AG04450 (cell line): ENCODE results near the gene SLC6A19. TPM values are rescaled to one million over a fixed set of nuclear protein-coding genes. Genes with fewer than 3 reads are reported as not detected.

Experiments
- CTCF ChIA-PET: fragments of 300-600, 350-600 bp; formaldehyde crosslinking; extraction: SDS; loops from one replicate; lab custom pipeline; 2022; ENCODE audit warnings: antibody characterized with exemption, inconsistent platforms; lab: Charles Lee
- POLR2A ChIA-PET: fragments of 350-600 bp; formaldehyde crosslinking; extraction: SDS; loops from one replicate; lab custom pipeline; 2021; ENCODE audit warnings: antibody characterized with exemption, inconsistent platforms; lab: Yijun Ruan, JAX
- DNase-seq: peaks from one replicate; pipeline ENCODE4 v3.0.0-alpha.2; 2011; ENCODE audit warnings: low read depth, low spot score
- H3K27ac ChIP-seq: one replicate; pipeline ENCODE4 v1.5.1; 2012; ENCODE audit warnings: low read depth, low read length, control low read depth
- H3K27me3 ChIP-seq: one replicate; pipeline ENCODE4 v1.6.0; 2012; ENCODE audit warnings: low read length; ENCODE audit not compliant: control insufficient read depth, insufficient read depth
- H3K4me3 ChIP-seq: 2 replicates; pipeline ENCODE4 v1.5.1; 2011; ENCODE audit warnings: mild to moderate bottlenecking, low read depth, low read length, control low read depth
- H3K9me3 ChIP-seq: 2 replicates; pipeline ENCODE4 v1.5.1; 2012; ENCODE audit warnings: low read length; ENCODE audit not compliant: control insufficient read depth, insufficient read depth
- CTCF ChIP-seq: IDR thresholded peaks from 2 replicates; pipeline ENCODE4 v1.5.1; 2011; ENCODE audit warnings: low read depth, low read length, control low read depth, inconsistent platforms
- polyA plus RNA-seq: library from polyadenylated mRNA; depleted of rRNA; stranded (reverse); fragments of >200 nt; gene quantifications from 2 replicates; pipeline ENCODE4 v1.2.3, GENCODE V29; 2011

The SLC6A19 gene
- polyA plus RNA-seq, 1 experiment: not detected

GRCh38 chr5:1184163-1184470, 17.3 kb upstream of the SLC6A19 start:
- TF ChIP-seq CTCF: no peak
- POLR2A ChIA-PET: no interaction called here
- CTCF ChIA-PET: no interaction called here
- no peak overlapping the region for H3K4me3 ChIP-seq
- H3K9me3 ChIP-seq: peaks cover 13% of the 10 kb centered on the region; the same call in 1 of the 2 replicates
- no peaks in the 10 kb centered on the region for H3K27me3 ChIP-seq
- DNase-seq: no peak
- H3K27ac ChIP-seq: no peak overlapping the region

GRCh38 chr5:1184481-1184880, 16.9 kb upstream of the SLC6A19 start:
- peaks cover 10% of the 10 kb centered on the region; the same call in 1 of the 2 replicates for H3K9me3 ChIP-seq
- no peak overlapping the region for H3K4me3 ChIP-seq
- H3K27ac ChIP-seq: no peak overlapping the region
- ChIA-PET POLR2A (no interaction called here), CTCF (no interaction called here)
- no peak for TF ChIP-seq CTCF
- no peak for DNase-seq
- H3K27me3 ChIP-seq: no peaks in the 10 kb centered on the region

GRCh38 chr5:1185038-1185627, 16.3 kb upstream of the SLC6A19 start:
- POLR2A ChIA-PET: no interaction called here
- peaks cover 9% of the 10 kb centered on the region; the same call in 1 of the 2 replicates for H3K9me3 ChIP-seq
- no peak overlapping the region for H3K27ac ChIP-seq
- TF ChIP-seq CTCF: no peak
- DNase-seq: no peak
- CTCF ChIA-PET: no interaction called here
- H3K4me3 ChIP-seq: no peak overlapping the region
- H3K27me3 ChIP-seq: no peaks in the 10 kb centered on the region

- ChIA-PET CTCF (no interaction called here), POLR2A (no interaction called here)
- TF ChIP-seq CTCF: no peak
- no peak for DNase-seq
- Histone ChIP-seq H3K9me3 (peaks cover 9% of the 10 kb centered on the region; the same call in 1 of the 2 replicates), H3K27me3 (peaks cover 2% of the 10 kb centered on the region), H3K27ac (no peak overlapping the region), H3K4me3 (no peak overlapping the region)
Observed at GRCh38 chr5:1185629-1186350, 15.6 kb upstream of the SLC6A19 start.

- peaks cover 9% of the 10 kb centered on the region; the same call in 1 of the 2 replicates for H3K9me3 ChIP-seq
- DNase-seq: no peak
- CTCF ChIA-PET: no interaction called here
- no peak for TF ChIP-seq CTCF
- POLR2A ChIA-PET: no interaction called here
- H3K27me3 ChIP-seq: peaks cover 4% of the 10 kb centered on the region
- H3K27ac ChIP-seq: no peak overlapping the region
- H3K4me3 ChIP-seq: no peak overlapping the region
Observed at GRCh38 chr5:1186351-1187233, 14.8 kb upstream of the SLC6A19 start.
